HCT116 (cell line): ENCODE data around the gene PJA2. TPM values are rescaled to one million over a fixed set of nuclear protein-coding genes. Genes with fewer than 3 reads are reported as not detected.

ENCODE experiments used
- ATAC-seq: fragments of 200-7000 bp; cut with Tn5 transposase; 2 replicates; pipeline ENCODE4 v1.9.1; 2020; ENCODE audit warnings: mild to moderate bottlenecking, moderate library complexity
- BruUV-seq: library from RNA; stranded (reverse); fragments of 400-500 nt; replicated peaks from 2 replicates; lab custom pipeline; 2021; lab: Mats Ljungman, UMichigan
- CTCF ChIA-PET: fragments of 300-600 bp; sonication (Branson Sonifier 250); formaldehyde crosslinking; loops from one replicate; lab custom pipeline; 2021; ENCODE audit warnings: antibody characterized with exemption; lab: Charles Lee
- POLR2A ChIA-PET: fragments of 300-600, 350-600 bp; sonication (Branson Sonifier 250); formaldehyde crosslinking; loops from one replicate; lab custom pipeline; 2021; ENCODE audit warnings: antibody characterized with exemption; lab: Charles Lee
- RAD21 ChIA-PET, 2 experiments: fragments of 300-600 bp; sonication (Branson Sonifier 250); formaldehyde crosslinking; loops; one replicate each; lab custom pipeline; 2023; ENCODE audit warnings: low total read pairs in 2 of 2; ENCODE audit not compliant: uncharacterized antibody in 2 of 2, unreplicated experiment in 2 of 2, low non-redundant PET in 1 of 2; lab: Charles Lee
- DNase-seq: peaks from one replicate; pipeline ENCODE4 v3.0.0-alpha.2; 2010; ENCODE audit warnings: low read depth, low spot score
- H2AFZ ChIP-seq: fragments of 200-600 bp; shearing (Covaris generic), sonication (generic); 2 replicates; pipeline ENCODE4 v1.6.1; 2017; ENCODE audit warnings: low read depth, mixed run types, mixed read lengths, antibody characterized with exemption, low read length; ENCODE audit not compliant: poor library complexity, severe bottlenecking
- H3K27ac ChIP-seq: 2 replicates; pipeline ENCODE4 v1.5.1; 2012; ENCODE audit warnings: low read depth, low read length
- H3K27me3 ChIP-seq: fragments of 200-600 bp; sonication (generic); 2 replicates; pipeline ENCODE4 v1.6.1; 2016; ENCODE audit warnings: mixed run types, low read length, mixed read lengths; ENCODE audit not compliant: insufficient read depth
- H3K36me3 ChIP-seq, 2 experiments: fragments of 200-500 bp in 1 of 2; fragments of 200-600 bp in 1 of 2; sonication (Bioruptor generic) in 1 of 2; sonication (generic) in 1 of 2; 2 replicates each; pipeline versions ENCODE4 v1.5.1 to v1.6.1; 2014 to 2016; ENCODE audit warnings: low read length in 2 of 2, inconsistent platforms in 1 of 2, mixed read lengths in 1 of 2, mixed run types in 1 of 2; ENCODE audit not compliant: insufficient read depth in 2 of 2, control insufficient read depth in 1 of 2
- H3K4me1 ChIP-seq, 2 experiments: fragments of 200-600 bp in 1 of 2; sonication (generic) in 1 of 2; 2 replicates each; pipeline versions ENCODE4 v1.5.1 to v1.6.1; 2012 to 2017; ENCODE audit warnings: low read length in 2 of 2, inconsistent platforms in 1 of 2, mild to moderate bottlenecking in 1 of 2, mixed read lengths in 1 of 2, mixed run types in 1 of 2, moderate library complexity in 1 of 2; ENCODE audit not compliant: insufficient read depth in 2 of 2, control insufficient read depth in 1 of 2
- H3K4me2 ChIP-seq: fragments of 200-600 bp; sonication (generic); 2 replicates; pipeline ENCODE4 v1.6.1; 2017; ENCODE audit warnings: mixed run types, low read length, mixed read lengths
- H3K4me3 ChIP-seq, 2 experiments: fragments of 200-600 bp in 1 of 2; sonication (generic) in 1 of 2; replicated peaks in 1 of 2; 2 replicates each; pipeline ENCODE4 v1.5.1; 2011 to 2016; ENCODE audit warnings: low read length in 2 of 2, control low read depth in 1 of 2, low read depth in 1 of 2, mild to moderate bottlenecking in 1 of 2, mixed read lengths in 1 of 2, mixed run types in 1 of 2
- H3K79me2 ChIP-seq: fragments of 200-600 bp; sonication (generic); 2 replicates; pipeline ENCODE4 v1.6.1; 2017; ENCODE audit warnings: mild to moderate bottlenecking, mixed run types, low read length, moderate library complexity, mixed read lengths; ENCODE audit not compliant: insufficient read depth
- H3K9ac ChIP-seq: fragments of 200-600 bp; sonication (generic); 2 replicates; pipeline ENCODE4 v1.6.1; 2016; ENCODE audit warnings: low read length, mixed read lengths
- H3K9me2 ChIP-seq: fragments of 200-600 bp; sonication (generic), shearing (Covaris generic); 2 replicates; pipeline ENCODE4 v1.6.1; 2017; ENCODE audit warnings: mixed run types, mild to moderate bottlenecking, moderate library complexity; ENCODE audit not compliant: insufficient read depth
- H3K9me3 ChIP-seq, 2 experiments: fragments of 200-500 bp in 1 of 2; fragments of 200-600 bp in 1 of 2; sonication (Bioruptor generic) in 1 of 2; sonication (generic) in 1 of 2; 2 replicates each; pipeline ENCODE4 v1.6.1; 2014 to 2017; ENCODE audit warnings: low read length in 2 of 2, mixed read lengths in 2 of 2, inconsistent platforms in 1 of 2, low read depth in 1 of 2, mild to moderate bottlenecking in 1 of 2, mixed run types in 1 of 2, moderate library complexity in 1 of 2; ENCODE audit not compliant: control insufficient read depth in 1 of 2, insufficient read depth in 1 of 2
- H4K20me1 ChIP-seq: fragments of 200-600 bp; sonication (generic), shearing (Covaris generic); 2 replicates; pipeline ENCODE4 v1.6.1; 2017; ENCODE audit warnings: mixed run types, mild to moderate bottlenecking, moderate library complexity; ENCODE audit not compliant: insufficient read depth
- ATF3 ChIP-seq: IDR thresholded peaks from 2 replicates; pipeline ENCODE4 v1.6.1; 2012
- CTCF ChIP-seq, 3 experiments: fragments of 200-600 bp in 1 of 3; sonication (generic) in 1 of 3; IDR thresholded peaks in 2 of 3; conservative IDR thresholded peaks in 1 of 3; 2 replicates each; pipeline ENCODE4 v1.5.1; 2012 to 2017; ENCODE audit warnings: low read depth in 2 of 3, low read length in 2 of 3, antibody characterized with exemption in 1 of 3, borderline replicate concordance in 1 of 3, control low read depth in 1 of 3, mild to moderate bottlenecking in 1 of 3, mixed read lengths in 1 of 3, mixed run types in 1 of 3, moderate library complexity in 1 of 3; ENCODE audit not compliant: insufficient read depth in 1 of 3
- ELF1 ChIP-seq: IDR thresholded peaks from 2 replicates; pipeline ENCODE4 v1.6.1; 2012; ENCODE audit warnings: low read depth, borderline replicate concordance
- EZH2phosphoT487 ChIP-seq: fragments of 200-600 bp; IDR thresholded peaks from 2 replicates; pipeline ENCODE4 v1.6.1; 2018; ENCODE audit warnings: antibody characterized with exemption, borderline replicate concordance
- FOSL1 ChIP-seq: IDR thresholded peaks from 2 replicates; pipeline ENCODE4 v1.6.1; 2012; ENCODE audit warnings: low read depth
- JUND ChIP-seq: IDR thresholded peaks from 2 replicates; pipeline ENCODE4 v1.6.1; 2012
- POLR2A ChIP-seq: IDR thresholded peaks from 2 replicates; pipeline ENCODE4 v1.7.0; 2011; ENCODE audit warnings: borderline replicate concordance; ENCODE audit not compliant: insufficient read depth, insufficient read length; ENCODE audit errors: extremely low read depth
- POLR2AphosphoS5 ChIP-seq: IDR thresholded peaks from 2 replicates; pipeline ENCODE4 v1.6.1; 2011; ENCODE audit warnings: mild to moderate bottlenecking, low read depth, low read length, moderate library complexity
- RAD21 ChIP-seq: IDR thresholded peaks from 2 replicates; pipeline ENCODE4 v1.6.1; 2012; ENCODE audit warnings: low read depth, mild to moderate bottlenecking
- SIN3A ChIP-seq: IDR thresholded peaks from 2 replicates; pipeline ENCODE4 v1.6.1; 2012; ENCODE audit warnings: low read depth
- SP1 ChIP-seq: IDR thresholded peaks from 2 replicates; pipeline ENCODE4 v1.6.1; 2012; ENCODE audit warnings: low read depth
- SRF ChIP-seq: IDR thresholded peaks from 2 replicates; pipeline ENCODE4 v1.6.1; 2012; ENCODE audit warnings: low read depth
- TCF7L2 ChIP-seq: IDR thresholded peaks from 2 replicates; pipeline ENCODE4 v1.7.0; 2011; ENCODE audit warnings: borderline replicate concordance, inconsistent platforms; ENCODE audit not compliant: insufficient read depth, insufficient read length; ENCODE audit errors: extremely low read depth
- ZBTB33 ChIP-seq: IDR thresholded peaks from 2 replicates; pipeline ENCODE4 v1.6.1; 2011; ENCODE audit warnings: mild to moderate bottlenecking, low read length, moderate library complexity; ENCODE audit not compliant: insufficient replicate concordance; ENCODE audit errors: extremely low read depth
- ZFX ChIP-seq: fragments of 450-650 bp; IDR thresholded peaks from 2 replicates; pipeline ENCODE4 v1.6.1; 2017
- ZNF274 ChIP-seq: fragments of 200-500 bp; sonication (Bioruptor generic); IDR thresholded peaks from 2 replicates; pipeline ENCODE4 v1.6.1; 2014; ENCODE audit warnings: mild to moderate bottlenecking, low read depth, low read length, inconsistent platforms
- intact Hi-C: fragments of 100-400 bp; cut with micrococcal nuclease; formaldehyde crosslinking; loops from 2 replicates; pipeline ENCODE4 v1.10.0; 2022
- total RNA-seq: library from RNA; stranded (reverse); gene quantifications from one replicate; pipeline ENCODE4 v1.2.1, GENCODE V29; 2021; ENCODE audit not compliant: unreplicated experiment

Gene PJA2
- total RNA-seq, 1 experiment from 2014 or later = 38.4 TPM

- H2AFZ ChIP-seq = no peak overlapping the region
- no peaks in the 10 kb centered on the region for H4K20me1 ChIP-seq
- RAD21 ChIA-PET = no interaction called here
- H3K27ac ChIP-seq = no peak overlapping the region
- H3K9me3 ChIP-seq = no peaks in the 10 kb centered on the region
- no peaks in the 10 kb centered on the region for H3K36me3 ChIP-seq
- no TSS peak for BruUV-seq
- ATAC-seq (no peak), DNase-seq (no peak)
- H3K27me3 ChIP-seq = no peaks in the 10 kb centered on the region
- no peaks in the 10 kb centered on the region for H3K4me1 ChIP-seq
- H3K9ac ChIP-seq = no peak overlapping the region
- H3K4me3 ChIP-seq = no peak overlapping the region
- no peak overlapping the region for H3K4me2 ChIP-seq
- no peaks in the 10 kb centered on the region for H3K79me2 ChIP-seq
- POLR2A ChIA-PET = no interaction called here
- H3K9me2 ChIP-seq = no peaks in the 10 kb centered on the region
- no peak for TF ChIP-seq ELF1
- TF ChIP-seq SP1 = no peak
- CTCF ChIA-PET = no interaction called here
- intact Hi-C loops = no loop called here
Measured at GRCh38 chr5:109325456-109325855, 84.3 kb downstream of the PJA2 start.

GRCh38 chr5:109324931-109325330 lies 84.8 kb downstream of the PJA2 start:
- CTCF ChIA-PET = no interaction called here
- no TSS peak for BruUV-seq
- intact Hi-C loops = no loop called here

More at GRCh38 chr5:109324931-109325330, 84.8 kb downstream of the PJA2 start:
- H3K9me2 ChIP-seq = no peaks in the 10 kb centered on the region
- H4K20me1 ChIP-seq = no peaks in the 10 kb centered on the region
- no peak overlapping the region for H2AFZ ChIP-seq
- H3K9ac ChIP-seq = no peak overlapping the region
- no peaks in the 10 kb centered on the region for H3K9me3 ChIP-seq
- no peaks in the 10 kb centered on the region for H3K27me3 ChIP-seq
- no peaks in the 10 kb centered on the region for H3K79me2 ChIP-seq
- no peak overlapping the region for H3K4me2 ChIP-seq
- no peak overlapping the region for H3K27ac ChIP-seq
- DNase-seq = no peak
- POLR2A ChIA-PET = no interaction called here
- no peaks in the 10 kb centered on the region for H3K4me1 ChIP-seq
- TF ChIP-seq ZFX (no peak), JUND (no peak), RAD21 (no peak), ELF1 (no peak), SRF (no peak), POLR2A (no peak), POLR2AphosphoS5 (no peak), SP1 (no peak), ZBTB33 (no peak), ZNF274 (no peak), FOSL1 (no peak), CTCF (IDR thresholded peaks at IDR 0.05 in 2 of 3, conservative IDR thresholded peaks at IDR 0.05 in 1 of 3; ENCODE audit: borderline replicate concordance in 1 of 3, insufficient read depth in 1 of 3, low read depth in 2 of 3, low read length in 2 of 3) (no peak), ATF3 (no peak), EZH2phosphoT487 (no peak), TCF7L2 (no peak), SIN3A (no peak)
- TF ChIP-seq, all 23 proteins: peak for 0
- no peak overlapping the region for H3K4me3 ChIP-seq
- ATAC-seq = no peak
- H3K36me3 ChIP-seq = no peaks in the 10 kb centered on the region
- RAD21 ChIA-PET = no interaction called here
